Dedifferentiated amniotic fluid mesenchymal stem cell (primary cell): Measurements from ENCODE around the gene DISC1.

Experiments used
- DNase-seq: peaks from one replicate; pipeline ENCODE4 v3.0.0-alpha.2; 2016; ENCODE audit errors: extremely low spot score

Gene DISC1

GRCh38 chr1:231855361-231855760 is 228.8 kb downstream of the DISC1 start:
- no peak for DNase-seq

GRCh38 chr1:231855926-231856325 is 229.3 kb downstream of the DISC1 start:
- DNase-seq: no peak

GRCh38 chr1:231856426-231856825 is 229.8 kb downstream of the DISC1 start:
- DNase-seq: no peak

- DNase-seq: no peak
Observed at GRCh38 chr1:231856894-231857293, 230.3 kb downstream of the DISC1 start.

DNA sequence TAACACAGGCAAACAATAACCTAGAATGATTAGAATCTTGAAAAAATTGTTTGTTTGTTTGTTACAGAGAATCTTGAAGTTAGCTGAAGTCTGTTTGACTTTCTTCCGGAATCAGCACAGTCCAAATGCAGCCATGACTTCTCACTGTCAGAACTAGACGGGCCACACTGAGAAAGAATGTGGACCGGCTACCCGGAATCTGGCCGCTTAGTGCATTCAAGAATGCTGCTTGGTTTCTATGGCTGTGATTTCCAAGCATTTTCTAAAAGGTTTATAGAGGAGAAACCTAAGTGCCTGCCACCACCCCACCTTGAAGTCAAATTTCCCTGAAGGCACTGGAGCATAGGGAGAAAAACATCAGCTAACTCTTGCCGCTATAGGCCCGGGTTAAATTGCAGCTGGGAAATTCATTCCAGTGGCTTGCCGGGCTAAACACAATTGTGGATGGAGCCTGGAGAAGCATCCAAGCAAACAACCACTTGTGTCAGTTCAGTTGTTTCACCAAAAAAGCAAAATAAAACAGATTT is 231.1 kb downstream of the DISC1 start:
- DNase-seq: no peak

DNA sequence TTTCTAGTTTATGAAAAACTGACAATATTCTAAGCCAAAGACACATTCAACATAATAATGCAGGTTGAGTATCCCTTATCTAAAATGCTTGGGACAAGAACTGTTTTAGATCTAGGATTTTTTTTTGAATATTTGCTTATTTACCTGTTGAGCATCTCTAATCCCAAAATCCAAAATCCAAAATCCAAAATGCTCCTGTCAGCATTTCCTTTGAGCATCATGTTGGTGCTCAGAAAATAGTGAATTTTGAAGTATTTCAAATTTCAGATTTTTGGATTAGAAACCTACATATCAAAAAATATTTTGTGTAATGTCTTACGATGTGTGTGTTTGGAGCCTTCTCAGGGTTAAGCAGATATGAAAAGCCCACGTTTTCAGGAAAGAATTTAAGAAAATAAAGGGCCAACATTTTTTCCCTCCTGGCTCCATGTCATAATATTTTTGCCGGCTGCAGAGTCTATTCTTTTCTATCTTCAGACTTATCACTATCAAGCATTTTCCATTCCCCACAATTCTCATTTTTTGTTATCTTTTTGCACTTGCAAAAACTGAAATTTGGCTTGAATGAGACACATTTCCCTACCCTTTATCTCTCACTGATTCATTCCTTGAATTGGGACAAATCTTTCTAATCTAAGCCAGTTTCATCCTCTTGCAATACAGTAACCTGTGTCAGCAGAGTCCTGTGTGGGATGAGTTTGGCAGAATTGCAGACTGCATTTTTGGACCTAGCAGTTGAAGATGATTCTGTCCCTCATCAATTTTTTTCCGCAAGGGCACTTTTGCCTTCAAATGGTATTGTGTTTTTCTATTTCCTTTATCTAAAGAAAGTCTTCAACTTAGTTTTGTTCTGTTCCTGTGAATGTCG is 233.9 kb downstream of the DISC1 start:
- no peak for DNase-seq

- no peak for DNase-seq
Observed at GRCh38 chr1:231861541-231862481, 235.2 kb downstream of the DISC1 start.

DNA sequence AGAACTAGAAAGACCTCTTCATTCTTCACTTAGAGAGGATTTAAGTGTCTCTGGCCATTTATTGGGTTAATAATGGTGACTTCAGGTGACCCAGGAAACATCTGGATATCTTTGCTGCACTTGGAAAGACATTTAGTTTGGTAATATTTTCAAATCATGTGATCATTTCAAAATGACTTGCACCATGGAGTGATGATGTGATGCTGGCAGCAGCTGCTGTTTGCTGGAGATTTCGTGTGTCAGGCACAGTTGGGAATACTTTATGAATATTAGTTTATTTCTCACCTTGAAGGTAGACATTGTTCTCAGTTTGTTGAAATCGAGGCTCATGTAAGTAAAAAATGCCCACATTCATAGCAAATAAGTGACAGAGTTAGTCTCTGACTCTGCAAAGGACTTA is 236.0 kb downstream of the DISC1 start:
- DNase-seq: no peak

GRCh38 chr1:231865331-231865730 is 238.7 kb downstream of the DISC1 start:
- no peak for DNase-seq

GRCh38 chr1:231866392-231867331 is 240.1 kb downstream of the DISC1 start:
- DNase-seq: peak; percentile 50

DNA sequence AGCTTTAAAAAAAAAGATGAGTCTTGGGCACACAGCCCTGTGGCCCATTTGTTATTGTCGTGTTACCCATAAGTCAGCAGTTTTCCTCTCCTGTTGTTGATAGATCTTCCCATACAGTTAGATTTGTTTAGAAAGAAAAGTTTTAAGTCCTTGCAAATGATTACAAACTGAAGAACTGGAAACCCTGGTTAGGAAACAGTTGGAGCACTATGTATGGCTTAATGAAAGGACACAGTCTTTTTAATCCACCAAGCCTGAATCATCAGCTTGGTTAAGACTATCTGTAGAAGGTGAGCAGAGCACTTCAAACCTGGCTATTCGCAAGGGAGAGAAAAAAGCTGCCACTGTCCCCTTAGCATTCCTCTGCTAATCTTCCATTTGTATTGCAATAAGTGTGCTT is 241.0 kb downstream of the DISC1 start:
- no peak for DNase-seq

DNA sequence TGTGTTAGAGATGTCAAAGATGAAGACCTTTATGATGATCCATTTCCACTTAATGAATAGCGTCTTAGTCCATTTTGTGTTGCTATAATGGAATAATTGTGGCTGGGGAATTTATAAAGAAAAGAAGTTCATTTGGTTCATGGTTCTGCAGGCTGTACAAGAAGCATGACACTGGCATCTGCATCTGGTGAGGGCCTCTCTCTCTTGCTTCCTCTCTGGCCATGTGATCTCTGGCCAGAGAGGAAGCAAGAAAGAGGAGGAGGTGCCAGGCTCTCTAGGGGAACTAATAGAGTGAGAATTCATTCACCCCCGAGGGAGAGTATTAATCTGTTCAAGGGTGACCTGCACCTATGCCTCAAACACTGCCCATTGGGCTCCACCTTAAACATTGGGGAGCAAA is 242.8 kb downstream of the DISC1 start:
- DNase-seq: no peak

DNA sequence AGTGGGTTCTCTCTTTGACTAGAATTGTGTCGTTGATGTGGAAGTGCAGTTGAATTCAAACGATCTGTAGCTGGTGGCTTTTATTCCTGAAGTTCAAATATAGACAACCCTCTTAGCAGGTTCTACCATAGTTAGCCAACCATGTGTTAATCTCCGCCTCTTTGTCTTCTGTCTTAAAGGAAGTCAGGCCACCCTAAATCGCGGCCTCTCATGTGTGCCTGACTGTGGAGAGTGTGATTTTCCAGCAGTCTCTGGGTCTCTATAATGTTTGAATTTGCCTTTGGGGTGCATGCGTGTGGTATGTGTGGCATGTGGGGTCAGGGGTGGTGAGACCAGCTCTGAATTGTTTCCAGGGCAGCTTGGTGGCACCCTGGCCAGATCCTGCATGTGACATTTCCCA is 244.9 kb downstream of the DISC1 start:
- DNase-seq: no peak

DNA sequence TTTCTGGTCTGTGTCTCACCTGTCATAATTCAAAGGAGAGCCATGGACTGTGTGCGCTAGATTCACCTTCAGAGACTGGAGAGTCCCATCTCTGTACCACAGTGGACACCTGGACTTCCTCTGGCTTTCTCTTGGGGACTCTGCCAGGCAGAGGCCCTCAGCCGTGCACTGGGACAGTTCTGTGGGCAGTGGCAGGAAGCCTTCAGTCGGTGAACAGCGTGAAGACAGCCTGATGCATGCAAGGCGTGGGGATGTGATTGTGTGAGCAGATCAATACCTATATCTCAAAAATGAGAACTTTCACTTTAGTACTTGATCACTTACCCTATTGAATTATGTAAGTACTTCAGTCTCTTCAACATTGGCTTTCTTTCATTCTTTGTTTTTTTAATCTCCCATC is 245.3 kb downstream of the DISC1 start:
- DNase-seq: no peak

GRCh38 chr1:231872461-231872910 is 245.9 kb downstream of the DISC1 start:
- DNase-seq: peak; percentile 54

GRCh38 chr1:231878737-231879136 is 252.1 kb downstream of the DISC1 start:
- DNase-seq: no peak

DNA sequence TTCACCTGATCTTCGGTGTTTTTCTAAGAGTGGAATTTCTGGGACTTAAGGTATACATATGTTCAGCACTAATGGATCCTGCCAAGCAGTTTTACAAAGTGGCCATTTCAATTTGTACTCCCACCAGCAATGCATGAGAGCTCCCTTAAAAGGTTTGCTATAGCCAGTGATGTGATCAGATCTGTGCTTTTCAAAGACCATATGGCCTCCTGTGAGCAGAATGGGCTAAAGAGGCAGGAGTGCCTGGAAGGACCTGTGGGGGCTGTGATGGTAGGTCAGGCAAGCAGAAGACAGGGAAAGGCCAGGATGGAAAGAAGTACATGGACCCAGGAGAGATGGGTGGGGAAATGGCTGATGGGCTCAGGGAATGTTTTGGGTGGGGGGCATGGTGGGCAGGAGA is 252.7 kb downstream of the DISC1 start:
- no peak for DNase-seq

DNA sequence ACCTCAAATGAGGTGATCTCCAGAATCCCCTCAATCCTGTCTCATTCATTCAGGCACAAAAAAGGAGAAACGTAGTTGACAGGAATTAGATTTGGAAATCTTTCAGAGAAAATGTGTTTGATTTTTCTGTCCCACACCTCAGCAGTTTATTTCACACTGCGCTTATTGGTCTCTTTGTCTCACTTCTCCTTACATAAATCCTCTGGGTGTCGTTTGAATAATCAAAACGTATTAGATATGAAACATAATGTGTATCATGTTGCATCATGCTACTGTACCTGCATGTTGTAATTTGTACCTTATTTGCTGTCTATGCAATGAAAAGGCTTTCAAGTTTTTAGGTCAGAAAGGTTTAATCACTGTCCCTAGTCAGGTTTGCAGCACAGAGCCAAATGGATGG is 255.7 kb downstream of the DISC1 start:
- DNase-seq: no peak

DNA sequence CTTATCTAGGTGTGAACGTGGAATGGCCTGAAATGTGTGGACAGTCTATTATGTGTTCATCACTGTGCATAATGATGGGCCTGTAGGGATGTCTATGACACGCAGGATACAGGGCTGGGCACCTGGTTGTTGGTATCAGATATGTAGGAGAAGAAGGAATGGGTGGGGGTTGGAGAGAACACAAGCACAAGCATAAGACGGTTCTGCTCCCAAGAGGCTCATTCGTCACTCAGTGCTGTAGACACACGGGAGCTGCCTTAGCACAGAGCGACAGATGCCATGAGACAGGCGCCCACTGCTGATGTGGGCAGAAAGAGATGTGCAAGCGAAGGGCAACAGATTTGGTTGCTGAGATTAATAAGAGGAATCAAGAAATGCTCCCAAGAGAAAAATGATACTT is 256.2 kb downstream of the DISC1 start:
- no peak for DNase-seq

DNA sequence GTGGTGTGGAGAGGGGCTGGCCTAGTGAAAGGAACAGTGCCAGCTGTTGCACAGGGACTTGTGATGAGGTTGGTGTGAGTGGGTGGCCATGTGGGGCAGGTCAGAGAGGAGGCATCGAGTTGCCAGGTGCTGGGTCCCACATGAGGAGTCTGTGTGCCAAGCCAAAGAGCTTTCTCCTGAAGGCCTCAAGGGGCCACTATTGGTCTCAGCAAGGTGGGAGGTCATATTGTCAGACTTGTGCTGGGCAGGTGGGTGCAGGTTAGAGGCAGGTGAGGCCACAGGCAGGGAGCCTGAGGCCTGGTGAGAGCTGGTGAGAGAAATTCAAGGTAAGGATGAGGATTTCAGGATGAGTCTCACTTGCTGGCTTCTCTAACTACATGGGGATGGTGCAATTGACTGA is 256.8 kb downstream of the DISC1 start:
- no peak for DNase-seq

DNA sequence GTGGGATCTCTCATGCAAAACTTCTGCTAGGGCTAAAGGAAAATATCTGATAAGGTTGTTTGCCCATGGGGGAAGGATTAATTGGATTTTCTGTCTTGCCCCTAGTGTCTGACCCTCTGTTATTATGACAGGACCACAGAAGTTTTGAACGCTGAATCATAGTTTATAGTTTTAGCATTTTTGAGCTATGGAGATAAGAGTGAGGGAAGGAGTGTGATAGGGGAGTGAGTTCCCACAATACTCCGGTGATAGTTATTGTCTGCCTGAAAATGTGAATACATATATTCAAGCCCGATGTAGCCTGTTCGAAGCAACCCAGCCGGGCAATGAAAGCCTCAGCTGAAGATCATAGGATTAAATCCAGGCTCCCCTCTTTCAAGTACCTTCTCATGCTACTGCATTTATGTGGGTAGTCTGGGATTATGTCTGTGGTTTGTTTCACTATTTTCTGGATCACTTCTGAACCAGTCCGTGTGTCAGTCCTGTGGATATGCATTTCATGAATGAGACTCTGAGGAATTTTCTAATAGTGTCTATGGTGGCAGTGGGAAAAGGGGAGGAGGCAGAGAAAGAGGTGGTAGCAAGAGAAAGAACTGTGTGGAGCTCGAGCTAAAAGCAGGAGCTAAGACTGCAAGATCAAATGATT is 258.7 kb downstream of the DISC1 start:
- DNase-seq: peak; percentile 32
